PC-9 (cell line): Measurements from ENCODE around the gene ACSL5.

Experiments used
- EZH2 ChIP-seq: fragments of 200-600 bp; sonication (generic); IDR thresholded peaks from 2 replicates; pipeline ENCODE4 v1.8.0; 2017; ENCODE audit warnings: antibody characterized with exemption, low read depth
- TF ChIP-seq, protein P1 (sequence below): fragments of 200-600 bp; sonication (generic); conservative IDR thresholded peaks from 2 replicates; pipeline ENCODE4 v1.6.1; 2017; ENCODE audit warnings: mixed run types, antibody characterized with exemption, mild to moderate bottlenecking, moderate library complexity

GRCh38 chr10:112397592-112397991, 23.7 kb downstream of the ACSL5 start:
- TF ChIP-seq, protein P1, sequence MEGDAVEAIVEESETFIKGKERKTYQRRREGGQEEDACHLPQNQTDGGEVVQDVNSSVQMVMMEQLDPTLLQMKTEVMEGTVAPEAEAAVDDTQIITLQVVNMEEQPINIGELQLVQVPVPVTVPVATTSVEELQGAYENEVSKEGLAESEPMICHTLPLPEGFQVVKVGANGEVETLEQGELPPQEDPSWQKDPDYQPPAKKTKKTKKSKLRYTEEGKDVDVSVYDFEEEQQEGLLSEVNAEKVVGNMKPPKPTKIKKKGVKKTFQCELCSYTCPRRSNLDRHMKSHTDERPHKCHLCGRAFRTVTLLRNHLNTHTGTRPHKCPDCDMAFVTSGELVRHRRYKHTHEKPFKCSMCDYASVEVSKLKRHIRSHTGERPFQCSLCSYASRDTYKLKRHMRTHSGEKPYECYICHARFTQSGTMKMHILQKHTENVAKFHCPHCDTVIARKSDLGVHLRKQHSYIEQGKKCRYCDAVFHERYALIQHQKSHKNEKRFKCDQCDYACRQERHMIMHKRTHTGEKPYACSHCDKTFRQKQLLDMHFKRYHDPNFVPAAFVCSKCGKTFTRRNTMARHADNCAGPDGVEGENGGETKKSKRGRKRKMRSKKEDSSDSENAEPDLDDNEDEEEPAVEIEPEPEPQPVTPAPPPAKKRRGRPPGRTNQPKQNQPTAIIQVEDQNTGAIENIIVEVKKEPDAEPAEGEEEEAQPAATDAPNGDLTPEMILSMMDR: no peak
- no peak for TF ChIP-seq EZH2
